IMR-90 (cell line): ENCODE data around the gene PSMD10. TPM values are rescaled to one million over a fixed set of nuclear protein-coding genes. Genes with fewer than 3 reads are reported as not detected.
A peak's percentile ranks its signal among the peaks of the same experiment; 100 is the strongest.

Experiments
- ATAC-seq: fragments of 200-7000 bp; cut with Tn5 transposase; 2 replicates; pipeline ENCODE4 v1.9.1; 2020; ENCODE audit warnings: low read depth, mild to moderate bottlenecking, moderate library complexity
- BruUV-seq: library from RNA; stranded (reverse); fragments of 400-500 nt; replicated peaks from 2 replicates; lab custom pipeline; 2021; lab: Mats Ljungman, UMichigan
- CTCF ChIA-PET: fragments of 300-600 bp; formaldehyde crosslinking; extraction: SDS; loops from one replicate; lab custom pipeline; 2021; ENCODE audit warnings: antibody characterized with exemption; lab: Yijun Ruan, JAX
- POLR2A ChIA-PET: fragments of 300-600 bp; sonication (Branson Sonifier 250); formaldehyde crosslinking; loops from one replicate; lab custom pipeline; 2022; ENCODE audit warnings: antibody characterized with exemption; ENCODE audit not compliant: unreplicated experiment; lab: Charles Lee
- DNase-seq: peaks from one replicate; pipeline ENCODE4 v3.0.0; 2013
- H2AFZ ChIP-seq: replicated peaks from 2 replicates; pipeline ENCODE3; 2013; ENCODE audit warnings: low read length, mild to moderate bottlenecking; ENCODE audit not compliant: poor library complexity
- H2AK5ac ChIP-seq: 2 replicates; pipeline ENCODE4 v1.6.1; 2013; ENCODE audit warnings: low read depth, low read length, inconsistent platforms
- H2AK9ac ChIP-seq: replicated peaks from 2 replicates; pipeline ENCODE3; 2013; ENCODE audit warnings: mild to moderate bottlenecking, low read depth, low read length, moderate library complexity; ENCODE audit not compliant: poor library complexity
- H2BK120ac ChIP-seq: 2 replicates; pipeline ENCODE4 v1.6.1; 2013; ENCODE audit warnings: low read depth, low read length, inconsistent platforms
- H2BK15ac ChIP-seq: 3 replicates; pipeline ENCODE4 v1.6.1; 2013; ENCODE audit warnings: low read depth, low read length, inconsistent platforms
- H2BK20ac ChIP-seq: 2 replicates; pipeline ENCODE4 v1.6.1; 2013; ENCODE audit warnings: low read depth, mild to moderate bottlenecking, inconsistent platforms, low read length, moderate library complexity
- H2BK5ac ChIP-seq: 2 replicates; pipeline ENCODE4 v1.6.1; 2013; ENCODE audit warnings: mild to moderate bottlenecking, low read depth, low read length, inconsistent platforms; ENCODE audit not compliant: poor library complexity, severe bottlenecking
- H3K14ac ChIP-seq: replicated peaks from 2 replicates; pipeline ENCODE4 v1.6.1; 2013; ENCODE audit warnings: low read depth, low read length, inconsistent platforms
- H3K18ac ChIP-seq: 2 replicates; pipeline ENCODE4 v1.6.1; 2013; ENCODE audit warnings: low read depth, low read length, control low read depth
- H3K23ac ChIP-seq: 2 replicates; pipeline ENCODE4 v1.6.1; 2013; ENCODE audit warnings: low read depth, low read length, inconsistent platforms
- H3K27ac ChIP-seq: 2 replicates; pipeline ENCODE4 v1.5.1; 2013; ENCODE audit warnings: mild to moderate bottlenecking, control low read depth, low read length; ENCODE audit not compliant: insufficient read depth
- H3K27me3 ChIP-seq: 2 replicates; pipeline ENCODE4 v1.6.1; 2013; ENCODE audit warnings: low read length; ENCODE audit not compliant: control insufficient read depth, insufficient read depth
- H3K36me3 ChIP-seq: 2 replicates; pipeline ENCODE4 v1.6.1; 2013; ENCODE audit warnings: low read length, mixed read lengths; ENCODE audit not compliant: control insufficient read depth, insufficient read depth
- H3K4ac ChIP-seq: 2 replicates; pipeline ENCODE4 v1.6.1; 2013; ENCODE audit warnings: low read depth, low read length, inconsistent platforms
- H3K4me1 ChIP-seq: 2 replicates; pipeline ENCODE4 v1.6.1; 2013; ENCODE audit warnings: low read length, mixed read lengths; ENCODE audit not compliant: control insufficient read depth, insufficient read depth
- H3K4me2 ChIP-seq: 2 replicates; pipeline ENCODE4 v1.6.1; 2013; ENCODE audit warnings: low read depth, mild to moderate bottlenecking, control low read depth, low read length, moderate library complexity
- H3K4me3 ChIP-seq: 2 replicates; pipeline ENCODE4 v1.5.1; 2013; ENCODE audit warnings: low read depth, mild to moderate bottlenecking, control low read depth, low read length, moderate library complexity; ENCODE audit not compliant: insufficient read depth
- H3K56ac ChIP-seq: 2 replicates; pipeline ENCODE4 v1.6.1; 2013; ENCODE audit warnings: low read length, inconsistent platforms; ENCODE audit not compliant: insufficient read depth; ENCODE audit errors: extremely low read depth
- H3K79me1 ChIP-seq, 2 experiments: 2 replicates each; pipeline ENCODE4 v1.6.1; 2013; ENCODE audit warnings: low read length in 2 of 2, inconsistent platforms in 1 of 2, low read depth in 1 of 2
- H3K9ac ChIP-seq: 2 replicates; pipeline ENCODE4 v1.6.1; 2013; ENCODE audit warnings: low read depth, low read length, control low read depth
- H3K9me1 ChIP-seq: 2 replicates; pipeline ENCODE4 v1.6.1; 2013; ENCODE audit warnings: low read length, inconsistent platforms; ENCODE audit not compliant: insufficient read depth
- H3K9me3 ChIP-seq: 2 replicates; pipeline ENCODE4 v1.6.1; 2013; ENCODE audit warnings: low read length; ENCODE audit not compliant: control insufficient read depth, insufficient read depth
- H4K20me1 ChIP-seq: 2 replicates; pipeline ENCODE4 v1.6.1; 2013; ENCODE audit warnings: low read length, inconsistent platforms; ENCODE audit not compliant: insufficient read depth
- H4K5ac ChIP-seq: 2 replicates; pipeline ENCODE4 v1.6.1; 2013; ENCODE audit warnings: mild to moderate bottlenecking, low read depth, low read length, control low read depth
- H4K8ac ChIP-seq, 2 experiments: 2 replicates each; pipeline ENCODE4 v1.6.1; 2013; ENCODE audit warnings: low read depth in 2 of 2, low read length in 2 of 2, control low read depth in 1 of 2, inconsistent platforms in 1 of 2
- H4K91ac ChIP-seq: 2 replicates; pipeline ENCODE4 v1.6.1; 2013; ENCODE audit warnings: low read depth, low read length, inconsistent platforms; ENCODE audit not compliant: insufficient read depth
- CEBPB ChIP-seq: IDR thresholded peaks from 2 replicates; pipeline ENCODE4 v1.6.1; 2012; ENCODE audit warnings: low read depth, low read length, improper control_type of control experiment
- ELK1 ChIP-seq: fragments of 150-350 bp; IDR thresholded peaks from 2 replicates; pipeline ENCODE4 v1.6.1; 2016; ENCODE audit warnings: low read depth, mild to moderate bottlenecking, low read length, moderate library complexity, borderline replicate concordance
- FOS ChIP-seq: fragments of 150-350 bp; IDR thresholded peaks from 2 replicates; pipeline ENCODE4 v1.6.1; 2016; ENCODE audit warnings: low read depth, low read length
- MAFK ChIP-seq: IDR thresholded peaks from 2 replicates; pipeline ENCODE4 v1.6.1; 2012; ENCODE audit warnings: low read depth, low read length, improper control_type of control experiment
- MXI1 ChIP-seq: IDR thresholded peaks from 2 replicates; pipeline ENCODE4 v1.6.1; 2012; ENCODE audit warnings: low read depth, mild to moderate bottlenecking, low read length, moderate library complexity, borderline replicate concordance
- NFE2L2 ChIP-seq: fragments of 150-350 bp; IDR thresholded peaks from 2 replicates; pipeline ENCODE4 v1.6.1; 2016; ENCODE audit warnings: low read depth, mild to moderate bottlenecking, low read length
- POLR2A ChIP-seq: IDR thresholded peaks from 2 replicates; pipeline ENCODE4 v1.6.1; 2012; ENCODE audit warnings: mild to moderate bottlenecking, low read depth, low read length
- RFX5 ChIP-seq: IDR thresholded peaks from 2 replicates; pipeline ENCODE4 v1.8.0; 2012; ENCODE audit warnings: low read depth, mild to moderate bottlenecking, low read length, moderate library complexity
- WGBS, 2 experiments: methylation state at CpG; one replicate each; pipeline versions ENCODE4 v1.1.5 to v1.1.7; 2013; ENCODE audit warnings: missing lambda C conversion rate in 2 of 2; ENCODE audit not compliant: insufficient read length in 1 of 2; ENCODE audit errors: extremely low coverage in 2 of 2; 5-methylcytosine and 5-hydroxymethylcytosine counted together
- dilution Hi-C: fragments of 300-500 bp; cut with HindIII; formaldehyde crosslinking; loops from one replicate; pipeline ENCODE4 v1.14.3; 2018; ENCODE audit warnings: low sequenced_read_pairs; ENCODE audit not compliant: unreplicated experiment
- in situ Hi-C: fragments of 300-500 bp; cut with MboI; formaldehyde crosslinking; loops from 3 replicates; pipeline ENCODE4 v1.14.3; 2019; ENCODE audit warnings: low sequenced_read_pairs, inconsistent platforms, mixed read lengths
- intact Hi-C: fragments of 100-400 bp; cut with micrococcal nuclease; formaldehyde crosslinking; loops from 2 replicates; pipeline ENCODE4 v1.10.0; 2022
- polyA plus RNA-seq, 3 experiments: library from polyadenylated mRNA; depleted of rRNA; stranded (reverse); fragments of >200 nt; gene quantifications; 2 replicates each; pipeline ENCODE4 v1.2.3, GENCODE V29; 2012; ENCODE audit warnings: low replicate concordance in 1 of 3
- total RNA-seq: library from RNA; depleted of rRNA; stranded (reverse); fragments of >200 nt; gene quantifications from 2 replicates; pipeline ENCODE4 v1.2.3, GENCODE V29; 2012

The PSMD10 gene
- total and polyA plus RNA-seq, 2 of the 4 experiments (the other 2 are of a cell fraction): 62.0 to 122 TPM

DNA sequence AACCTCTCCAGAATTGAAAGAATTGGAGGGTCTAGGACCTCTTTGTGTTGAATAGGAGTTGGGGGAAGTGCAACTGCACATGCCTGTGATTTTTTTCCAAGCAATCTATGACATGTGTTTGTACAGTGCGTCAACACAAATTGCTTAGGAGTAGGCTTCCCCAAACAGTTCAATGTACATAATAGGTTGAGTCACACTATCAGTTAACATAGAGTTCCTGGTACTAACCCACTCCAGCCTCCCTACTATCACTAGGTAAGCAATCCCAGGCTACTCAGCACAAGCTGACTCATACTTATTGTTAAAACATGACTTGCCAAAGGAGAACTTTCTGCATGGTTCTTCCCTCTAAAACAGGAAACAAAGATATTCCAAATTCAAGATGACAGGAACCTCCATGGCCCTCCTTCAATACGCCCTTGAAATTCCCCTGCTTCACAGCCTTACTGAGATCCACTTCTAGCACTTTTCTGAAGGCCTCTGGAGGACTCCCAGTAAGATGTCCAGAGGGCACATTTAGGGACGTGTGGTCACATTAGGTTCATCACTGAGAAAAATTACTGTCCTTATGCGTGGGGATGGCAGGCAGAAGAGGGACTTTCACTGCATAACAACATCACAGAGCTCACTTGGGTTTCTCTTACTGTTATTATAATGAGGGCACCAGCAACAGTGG lies 54.9 kb downstream of the PSMD10 start:
- POLR2A ChIA-PET: no interaction called here
- Histone ChIP-seq H4K20me1 (no peaks in the 10 kb centered on the region), H2BK120ac (peak overlapping the region; percentile 77), H3K4me1 (peaks cover 7% of the 10 kb centered on the region; the same call in 1 of the 2 replicates), H3K4me3 (no peak overlapping the region), H3K27me3 (peaks cover 2% of the 10 kb centered on the region), H3K4me2 (no peak overlapping the region), H3K9ac (no peak overlapping the region), H3K56ac (no peak overlapping the region), H3K18ac (peak overlapping the region; percentile 45; the same call in 1 of the 2 replicates), H2AK9ac (no peak overlapping the region), H2BK20ac (peak overlapping the region; percentile 50), H3K14ac (peak overlapping the region; percentile 44; the same call in 1 of the 2 replicates), H3K9me3 (no peaks in the 10 kb centered on the region), H4K8ac (peak overlapping the region; percentile 14 to 45; a peak in 2 of 4 replicates), H4K5ac (no peak overlapping the region), H2BK5ac (peak overlapping the region; percentile 53), H3K27ac (peak overlapping the region; percentile 67; the same call in 1 of the 2 replicates), H2AFZ (peak overlapping the region; percentile 53), H3K79me1 (no peaks in the 10 kb centered on the region), H3K36me3 (no peaks in the 10 kb centered on the region), H3K4ac (peak overlapping the region; percentile 58), H2AK5ac (peak overlapping the region; percentile 40; the same call in 1 of the 2 replicates), H2BK15ac (no peak overlapping the region), H3K9me1 (peaks cover 4% of the 10 kb centered on the region; the same call in 1 of the 2 replicates), H3K23ac (no peak overlapping the region), H4K91ac (peak overlapping the region; percentile 71)
- TF ChIP-seq FOS (peak; percentile 50), ELK1 (no peak), POLR2A (no peak), NFE2L2 (peak; percentile 73; the same call in 1 of the 2 replicates), MAFK (peak; percentile 57; the same call in 1 of the 2 replicates), MXI1 (no peak), RFX5 (no peak), CEBPB (peak; percentile 30; the same call in 1 of the 2 replicates)
- in situ Hi-C loops (no loop called here), dilution Hi-C loops (no loop called here), intact Hi-C loops (no loop called here)
- WGBS, 2 experiments: no CpG with 5 or more reads among the region's 4 CpGs
- CTCF ChIA-PET: no interaction called here
- peak; percentile 93 for DNase-seq
- BruUV-seq: no TSS peak
- peak; percentile 89 for ATAC-seq
